ENCODE results near the gene SHC3. TPM values are rescaled to one million over a fixed set of nuclear protein-coding genes. Genes with fewer than 3 reads are reported as not detected.

The SHC3 gene
- total RNA-seq, 2 donors from 2014 or later = 0.95 to 1.3 TPM

DNA sequence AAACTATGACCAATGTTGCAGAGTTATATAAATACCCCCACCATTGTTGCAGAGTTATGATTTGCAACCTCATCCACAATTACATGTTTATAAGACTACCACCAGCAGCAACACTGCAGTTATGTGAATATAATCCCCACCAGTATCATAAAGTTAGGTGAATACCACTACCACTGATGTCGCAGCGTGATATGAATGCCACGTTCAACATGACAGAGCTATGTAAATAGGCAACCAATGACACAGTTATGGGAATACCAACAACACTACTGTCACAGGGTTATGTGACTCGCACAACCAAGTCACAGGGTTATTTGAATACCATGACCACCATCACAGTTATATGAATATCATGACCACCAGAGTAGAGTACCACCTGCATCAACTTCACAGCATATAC is 63.9 kb downstream of the SHC3 start:
- TF ChIP-seq, protein P1, sequence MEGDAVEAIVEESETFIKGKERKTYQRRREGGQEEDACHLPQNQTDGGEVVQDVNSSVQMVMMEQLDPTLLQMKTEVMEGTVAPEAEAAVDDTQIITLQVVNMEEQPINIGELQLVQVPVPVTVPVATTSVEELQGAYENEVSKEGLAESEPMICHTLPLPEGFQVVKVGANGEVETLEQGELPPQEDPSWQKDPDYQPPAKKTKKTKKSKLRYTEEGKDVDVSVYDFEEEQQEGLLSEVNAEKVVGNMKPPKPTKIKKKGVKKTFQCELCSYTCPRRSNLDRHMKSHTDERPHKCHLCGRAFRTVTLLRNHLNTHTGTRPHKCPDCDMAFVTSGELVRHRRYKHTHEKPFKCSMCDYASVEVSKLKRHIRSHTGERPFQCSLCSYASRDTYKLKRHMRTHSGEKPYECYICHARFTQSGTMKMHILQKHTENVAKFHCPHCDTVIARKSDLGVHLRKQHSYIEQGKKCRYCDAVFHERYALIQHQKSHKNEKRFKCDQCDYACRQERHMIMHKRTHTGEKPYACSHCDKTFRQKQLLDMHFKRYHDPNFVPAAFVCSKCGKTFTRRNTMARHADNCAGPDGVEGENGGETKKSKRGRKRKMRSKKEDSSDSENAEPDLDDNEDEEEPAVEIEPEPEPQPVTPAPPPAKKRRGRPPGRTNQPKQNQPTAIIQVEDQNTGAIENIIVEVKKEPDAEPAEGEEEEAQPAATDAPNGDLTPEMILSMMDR (conservative IDR thresholded peaks at IDR 0.05) = no peak
- H3K4me1 Mint-ChIP-seq = peaks cover under 1% of the 10 kb centered on the region
- Histone ChIP-seq H3K27ac (ENCODE audit: low read depth, low read length) (no peak overlapping the region), H3K9me3 (ENCODE audit: control insufficient read depth, low read length) (no peaks in the 10 kb centered on the region), H3K4me3 (ENCODE audit: low read length) (no peak overlapping the region), H3K9ac (ENCODE audit: extremely low read depth, low read length, poor library complexity, severe bottlenecking) (no peak overlapping the region), H3K27me3 (ENCODE audit: control insufficient read depth, insufficient read depth, low read length, poor library complexity, severe bottlenecking) (no peaks in the 10 kb centered on the region), H3K36me3 (ENCODE audit: control insufficient read depth, insufficient read depth, low read length) (no peaks in the 10 kb centered on the region), H3K4me1 (ENCODE audit: control insufficient read depth, insufficient read depth, low read length) (no peaks in the 10 kb centered on the region)
- no peak for DNase-seq
- 94 to 96% methylated on average over 3 to 4 of the region's 4 CpGs for WGBS, 2 experiments (ENCODE audit: insufficient coverage in 1 of 2, insufficient read length in 1 of 2)
- no peaks in the 10 kb centered on the region for H3K27me3 Mint-ChIP-seq (ENCODE audit: insufficient read depth)
- H3K9me3 Mint-ChIP-seq = no peaks in the 10 kb centered on the region
- H3K36me3 Mint-ChIP-seq (ENCODE audit: low read depth) = no peaks in the 10 kb centered on the region
- no peak overlapping the region for H3K4me3 Mint-ChIP-seq
- no peak overlapping the region for H3K27ac Mint-ChIP-seq

DNA sequence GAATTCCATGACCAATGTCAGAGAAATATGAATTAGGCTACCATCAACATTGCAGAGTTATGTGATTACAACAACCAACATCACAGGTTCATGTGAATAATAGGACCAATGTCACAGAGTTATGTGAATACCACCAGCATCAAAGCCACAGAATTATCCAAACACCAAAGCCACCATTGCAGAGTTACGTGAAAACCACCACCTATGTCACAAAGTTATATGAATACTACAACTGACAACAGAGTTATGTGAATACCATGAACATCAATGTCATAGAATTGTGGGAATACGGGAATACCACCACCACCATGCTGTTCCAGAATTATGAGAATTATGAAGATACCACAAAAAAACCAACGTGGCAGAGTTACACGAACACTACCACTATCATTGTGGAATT is 64.8 kb downstream of the SHC3 start:
- H3K9me3 ChIP-seq (ENCODE audit: control insufficient read depth, low read length) = no peaks in the 10 kb centered on the region
- 92 to 93% methylated on average over 2 to 4 of the region's 4 CpGs for WGBS, 2 experiments (ENCODE audit: insufficient coverage in 1 of 2, insufficient read length in 1 of 2)

DNA sequence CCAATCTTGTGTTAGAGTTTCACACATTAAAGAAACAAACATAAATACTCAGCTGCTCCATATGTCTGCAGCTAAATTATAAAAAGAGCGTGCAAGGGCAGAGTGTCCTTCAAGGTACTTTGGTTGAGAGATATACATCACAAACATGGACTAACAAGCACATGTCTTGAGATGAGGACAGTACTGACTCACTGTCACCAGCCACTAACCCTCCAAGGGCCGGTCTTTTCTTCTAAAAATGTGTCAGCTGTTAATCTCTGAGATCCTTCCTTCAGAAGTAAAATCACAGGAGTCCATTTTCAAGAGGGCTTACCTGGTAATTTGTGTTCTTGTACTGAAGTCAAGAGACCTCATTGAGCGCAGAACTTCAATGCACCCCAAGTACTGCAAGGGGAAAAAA is 66.4 kb downstream of the SHC3 start:
- no peak overlapping the region for H3K27ac ChIP-seq (ENCODE audit: low read depth, low read length)
- Mint-ChIP-seq H3K4me3 (no peak overlapping the region), H3K36me3 (ENCODE audit: low read depth) (no peaks in the 10 kb centered on the region), H3K9me3 (no peaks in the 10 kb centered on the region), H3K27ac (no peak overlapping the region), H3K27me3 (ENCODE audit: insufficient read depth) (no peaks in the 10 kb centered on the region), H3K4me1 (peaks cover 4% of the 10 kb centered on the region)
- TF ChIP-seq, protein P1 (conservative IDR thresholded peaks at IDR 0.05) = no peak
- H3K9me3 ChIP-seq (ENCODE audit: control insufficient read depth, low read length) = no peaks in the 10 kb centered on the region
- no peak overlapping the region for H3K9ac ChIP-seq (ENCODE audit: extremely low read depth, low read length, poor library complexity, severe bottlenecking)
- no peak for DNase-seq
- H3K27me3 ChIP-seq (ENCODE audit: control insufficient read depth, insufficient read depth, low read length, poor library complexity, severe bottlenecking) = no peaks in the 10 kb centered on the region
- H3K36me3 ChIP-seq (ENCODE audit: control insufficient read depth, insufficient read depth, low read length) = no peaks in the 10 kb centered on the region
- no peaks in the 10 kb centered on the region for H3K4me1 ChIP-seq (ENCODE audit: control insufficient read depth, insufficient read depth, low read length)
- 90 to 93% methylated on average over 2 to 3 of the region's 3 CpGs for WGBS, 2 experiments (ENCODE audit: insufficient coverage in 1 of 2, insufficient read length in 1 of 2)
- H3K4me3 ChIP-seq (ENCODE audit: low read length) = no peak overlapping the region

More for the DNA sequence above, 64.8 kb downstream of the SHC3 start:
- Histone ChIP-seq H3K27ac (ENCODE audit: low read depth, low read length) (no peak overlapping the region), H3K4me1 (ENCODE audit: control insufficient read depth, insufficient read depth, low read length) (no peaks in the 10 kb centered on the region), H3K9ac (ENCODE audit: extremely low read depth, low read length, poor library complexity, severe bottlenecking) (no peak overlapping the region), H3K36me3 (ENCODE audit: control insufficient read depth, insufficient read depth, low read length) (no peaks in the 10 kb centered on the region), H3K27me3 (ENCODE audit: control insufficient read depth, insufficient read depth, low read length, poor library complexity, severe bottlenecking) (no peaks in the 10 kb centered on the region), H3K4me3 (ENCODE audit: low read length) (no peak overlapping the region)
- no peak for DNase-seq
- no peak overlapping the region for H3K27ac Mint-ChIP-seq
- TF ChIP-seq, protein P1 (conservative IDR thresholded peaks at IDR 0.05) = no peak
- no peaks in the 10 kb centered on the region for H3K27me3 Mint-ChIP-seq (ENCODE audit: insufficient read depth)
- peaks cover 4% of the 10 kb centered on the region for H3K4me1 Mint-ChIP-seq
- H3K36me3 Mint-ChIP-seq (ENCODE audit: low read depth) = no peaks in the 10 kb centered on the region
- no peak overlapping the region for H3K4me3 Mint-ChIP-seq
- no peaks in the 10 kb centered on the region for H3K9me3 Mint-ChIP-seq
